ENCODE measurements around the gene HMGXB4. TPM values are rescaled to one million over a fixed set of nuclear protein-coding genes. Genes with fewer than 3 reads are reported as not detected.

The HMGXB4 gene
- total and polyA plus RNA-seq, 9 donors: 14.8 to 23.9 (median 20.0) TPM

GRCh38 chr22:35324067-35324466 lies 66.8 kb downstream of the HMGXB4 start:
- Histone ChIP-seq H3K4me3 (no peak overlapping the region), H3K36me3 (no peaks in the 10 kb centered on the region), H3K4me1 (ENCODE audit: insufficient read depth) (no peaks in the 10 kb centered on the region), H3K27ac (no peak overlapping the region), H3K9me3 (no peaks in the 10 kb centered on the region), H3K27me3 (no peaks in the 10 kb centered on the region)
- intact Hi-C loops (cut with DNase I): no loop called here
- 71 to 81% (median 74%) methylated on average over 5 of the region's 5 CpGs for WGBS, 3 donors
- no peak for TF ChIP-seq EP300 (IDR thresholded peaks at IDR 0.05)
- DNase-seq: no peak

GRCh38 chr22:35324762-35325161 lies 67.5 kb downstream of the HMGXB4 start:
- 85 to 90% (median 88%) methylated on average over 4 of the region's 4 CpGs for WGBS, 3 donors
- no peaks in the 10 kb centered on the region for H3K27me3 ChIP-seq
- DNase-seq: no peak
- no peaks in the 10 kb centered on the region for H3K9me3 ChIP-seq
- intact Hi-C loops (cut with DNase I): no loop called here
- TF ChIP-seq, protein P1, sequence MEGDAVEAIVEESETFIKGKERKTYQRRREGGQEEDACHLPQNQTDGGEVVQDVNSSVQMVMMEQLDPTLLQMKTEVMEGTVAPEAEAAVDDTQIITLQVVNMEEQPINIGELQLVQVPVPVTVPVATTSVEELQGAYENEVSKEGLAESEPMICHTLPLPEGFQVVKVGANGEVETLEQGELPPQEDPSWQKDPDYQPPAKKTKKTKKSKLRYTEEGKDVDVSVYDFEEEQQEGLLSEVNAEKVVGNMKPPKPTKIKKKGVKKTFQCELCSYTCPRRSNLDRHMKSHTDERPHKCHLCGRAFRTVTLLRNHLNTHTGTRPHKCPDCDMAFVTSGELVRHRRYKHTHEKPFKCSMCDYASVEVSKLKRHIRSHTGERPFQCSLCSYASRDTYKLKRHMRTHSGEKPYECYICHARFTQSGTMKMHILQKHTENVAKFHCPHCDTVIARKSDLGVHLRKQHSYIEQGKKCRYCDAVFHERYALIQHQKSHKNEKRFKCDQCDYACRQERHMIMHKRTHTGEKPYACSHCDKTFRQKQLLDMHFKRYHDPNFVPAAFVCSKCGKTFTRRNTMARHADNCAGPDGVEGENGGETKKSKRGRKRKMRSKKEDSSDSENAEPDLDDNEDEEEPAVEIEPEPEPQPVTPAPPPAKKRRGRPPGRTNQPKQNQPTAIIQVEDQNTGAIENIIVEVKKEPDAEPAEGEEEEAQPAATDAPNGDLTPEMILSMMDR (IDR thresholded peaks at IDR 0.05): no peak
- no peak for TF ChIP-seq EP300 (IDR thresholded peaks at IDR 0.05)
- no peak for TF ChIP-seq POLR2A (IDR thresholded peaks at IDR 0.05)
- no peaks in the 10 kb centered on the region for H3K4me1 ChIP-seq (ENCODE audit: insufficient read depth)
- H3K4me3 ChIP-seq: no peak overlapping the region
- no peak overlapping the region for H3K27ac ChIP-seq
- no peaks in the 10 kb centered on the region for H3K36me3 ChIP-seq

DNA sequence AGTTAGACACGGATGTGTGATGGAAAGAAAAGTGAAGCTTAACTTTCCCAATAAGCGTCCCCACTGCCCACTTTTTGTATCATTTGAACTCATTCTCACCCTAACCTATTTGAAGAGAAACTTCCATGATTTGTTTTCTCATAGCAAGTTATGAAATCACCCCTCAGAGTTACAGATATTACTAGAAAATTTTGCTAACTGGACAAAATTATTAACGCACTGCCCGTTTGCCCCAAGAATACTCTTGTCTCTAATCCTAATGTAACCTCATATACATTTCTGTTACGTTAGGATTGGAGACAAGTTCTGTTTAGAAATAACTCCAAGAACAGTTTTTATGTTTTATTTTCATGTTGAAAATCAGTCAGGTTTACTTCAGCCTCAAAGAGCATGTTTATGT lies 67.9 kb downstream of the HMGXB4 start:
- 91 to 93% (median 92%) methylated on average over 5 of the region's 5 CpGs for WGBS, 3 donors
- Histone ChIP-seq H3K27ac (no peak overlapping the region), H3K4me1 (ENCODE audit: insufficient read depth) (no peaks in the 10 kb centered on the region), H3K9me3 (no peaks in the 10 kb centered on the region), H3K27me3 (no peaks in the 10 kb centered on the region), H3K36me3 (no peaks in the 10 kb centered on the region), H3K4me3 (no peak overlapping the region)
- no peak for DNase-seq
- intact Hi-C loops (cut with DNase I): no loop called here
- TF ChIP-seq, protein P1 (IDR thresholded peaks at IDR 0.05): no peak

DNA sequence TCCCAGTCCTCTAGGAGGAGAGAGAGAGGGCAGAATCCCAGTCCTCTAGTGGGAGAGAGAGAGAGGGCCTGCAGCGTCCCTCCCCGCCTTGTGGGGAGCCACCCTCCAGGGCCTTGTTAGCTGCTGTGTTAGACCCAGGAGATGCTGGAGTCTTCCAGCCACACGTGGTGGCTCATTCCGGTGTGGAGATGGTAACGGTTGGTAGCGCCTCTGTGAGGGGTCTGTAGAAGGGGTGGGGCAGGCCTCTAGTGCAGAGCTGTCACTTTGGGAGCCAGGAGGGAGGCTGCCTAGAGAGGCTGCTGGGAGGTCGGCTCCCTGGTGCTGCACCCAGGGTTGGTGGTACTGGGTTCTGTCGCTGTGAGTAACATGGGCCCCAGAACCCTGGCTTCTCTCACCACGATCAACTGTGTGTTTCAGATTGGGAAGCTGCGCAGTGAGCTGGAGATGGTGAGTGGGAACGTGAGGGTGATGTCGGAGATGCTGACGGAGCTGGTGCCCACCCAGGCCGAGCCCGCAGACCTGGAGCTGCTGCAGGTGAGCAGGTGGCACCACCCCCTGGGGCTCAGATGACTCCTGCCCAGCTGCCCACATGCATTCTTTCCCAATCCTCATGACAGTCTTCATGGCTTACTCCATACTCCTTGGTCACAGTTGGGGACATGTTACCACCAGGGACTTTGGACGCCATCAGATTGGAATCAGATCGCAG lies 69.7 kb downstream of the HMGXB4 start:
- TF ChIP-seq, protein P1 (IDR thresholded peaks at IDR 0.05): no peak
- TF ChIP-seq EP300 (IDR thresholded peaks at IDR 0.05) (no peak), POLR2A (IDR thresholded peaks at IDR 0.05) (no peak)
- no peaks in the 10 kb centered on the region for H3K4me1 ChIP-seq (ENCODE audit: insufficient read depth)
- H3K9me3 ChIP-seq: no peaks in the 10 kb centered on the region
- WGBS, 3 donors: 92 to 93% (median 93%) methylated on average over 17 of the region's 17 CpGs
- no peak for DNase-seq
- intact Hi-C loops (cut with DNase I): no loop called here
- no peak overlapping the region for H3K4me3 ChIP-seq
- H3K36me3 ChIP-seq: no peaks in the 10 kb centered on the region
- H3K27me3 ChIP-seq: no peaks in the 10 kb centered on the region
- H3K27ac ChIP-seq: no peak overlapping the region

- no peak for DNase-seq
- no peak for TF ChIP-seq EP300 (IDR thresholded peaks at IDR 0.05)
- TF ChIP-seq, protein P1 (IDR thresholded peaks at IDR 0.05): no peak
- TF ChIP-seq POLR2A (IDR thresholded peaks at IDR 0.05): no peak
- Histone ChIP-seq H3K36me3 (no peaks in the 10 kb centered on the region), H3K4me1 (ENCODE audit: insufficient read depth) (no peaks in the 10 kb centered on the region), H3K9me3 (no peaks in the 10 kb centered on the region), H3K27me3 (no peaks in the 10 kb centered on the region), H3K27ac (no peak overlapping the region), H3K4me3 (no peak overlapping the region)
- intact Hi-C loops (cut with DNase I): no loop called here
- WGBS, 3 donors: 92 to 94% (median 93%) methylated on average over 21 of the region's 21 CpGs
Observed at GRCh38 chr22:35327690-35328471, 70.6 kb downstream of the HMGXB4 start.
